ENCODE measurements around the gene NDUFS4.

- no peak for TF ChIP-seq CTCF (IDR thresholded peaks at IDR 0.05; ENCODE audit: insufficient read depth, low read length, poor library complexity, severe bottlenecking)
- no peak for TF ChIP-seq EZH2phosphoT487 (conservative IDR thresholded peaks at IDR 0.05; ENCODE audit: low read length)
Observed at GRCh38 chr5:53568871-53569270, 8.4 kb downstream of the NDUFS4 start.
